ENCODE results near the gene RPRML. TPM values are rescaled to one million over a fixed set of nuclear protein-coding genes. Genes with fewer than 3 reads are reported as not detected.

The RPRML gene
- not detected in 2 replicates for total RNA-seq

DNA sequence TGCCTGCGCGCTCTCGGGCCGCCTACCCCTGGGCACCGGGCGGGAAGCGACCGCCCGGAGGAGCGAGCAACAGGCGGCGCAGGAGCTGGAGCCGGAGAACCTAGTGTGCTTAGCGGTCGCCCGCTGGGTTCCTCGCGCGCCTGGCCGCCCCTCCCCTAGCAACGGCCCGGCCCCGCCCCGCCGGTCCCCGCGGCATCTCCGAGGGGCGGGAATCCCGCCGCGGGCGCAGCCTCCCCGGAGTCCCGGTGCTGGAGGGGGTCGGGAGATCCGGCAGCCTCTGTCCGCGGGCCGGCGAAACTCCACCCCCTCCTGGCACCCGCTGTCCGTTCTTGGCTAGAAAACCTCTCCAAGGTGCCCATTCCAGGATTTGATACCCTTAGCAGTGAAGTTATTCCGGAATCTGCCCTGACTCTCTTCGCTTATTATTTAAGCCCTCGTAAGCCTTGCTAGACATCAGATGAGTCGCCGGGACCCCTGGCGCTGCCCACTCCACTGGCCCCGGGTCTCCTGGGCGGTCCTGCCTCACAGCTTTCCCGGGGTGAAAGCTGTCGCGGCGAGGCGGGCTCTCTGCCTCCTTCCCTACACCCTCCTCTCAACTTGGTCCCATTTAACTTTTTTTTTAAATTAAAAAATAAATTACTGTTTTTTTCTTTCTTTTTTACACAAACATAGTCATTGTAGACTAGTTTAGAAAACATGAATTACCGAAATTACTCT, at the start of gene RPRML:
Gene RPRML, minus strand, starts transcription at position 107 of the 717 bp plus-strand sequence. CDS start 246 bp downstream, outside the sequence.

Other genes with a start within 250 kb of the RPRML start
- 1.2 and 1.3 TPM in 2 replicates for gene WNT3, start 160.6 kb downstream of the RPRML start, total RNA-seq
- gene WNT9B, start 127.7 kb downstream of the RPRML start, total RNA-seq: not detected in 2 replicates
- 43.8 and 61.7 TPM in 2 replicates for gene GOSR2, start 56.1 kb downstream of the RPRML start, total RNA-seq
- gene CDC27, start 210.0 kb upstream of the RPRML start, total RNA-seq: 115 and 128 TPM in 2 replicates
- 0.97 TPM in 1 of 2 replicates, not detected in the other for gene MYL4, start 230.1 kb upstream of the RPRML start, total RNA-seq

All from epithelial cell of umbilical artery (primary cell).